ENCODE results near the gene REELD1.

DNA sequence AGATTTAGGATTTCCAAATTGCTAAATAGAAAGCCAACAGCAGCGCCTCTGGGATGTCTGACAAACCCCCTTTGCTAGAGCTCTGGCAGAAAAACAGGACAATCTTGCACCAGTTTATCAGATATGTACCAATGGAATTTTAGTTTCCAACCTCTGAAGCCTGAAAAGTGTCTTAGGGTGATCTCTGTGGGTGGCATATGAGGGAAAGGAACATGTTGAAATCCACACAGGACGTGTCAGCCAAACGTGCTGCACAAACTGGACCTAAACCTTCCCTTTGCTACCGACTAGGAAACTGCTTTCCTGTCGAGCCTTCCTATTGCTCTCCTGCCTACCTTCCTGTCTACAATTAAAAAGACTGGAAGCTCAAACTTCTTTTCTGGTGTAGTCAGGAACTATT is 53.5 kb downstream of the REELD1 start:
- TF ChIP-seq, protein P1, sequence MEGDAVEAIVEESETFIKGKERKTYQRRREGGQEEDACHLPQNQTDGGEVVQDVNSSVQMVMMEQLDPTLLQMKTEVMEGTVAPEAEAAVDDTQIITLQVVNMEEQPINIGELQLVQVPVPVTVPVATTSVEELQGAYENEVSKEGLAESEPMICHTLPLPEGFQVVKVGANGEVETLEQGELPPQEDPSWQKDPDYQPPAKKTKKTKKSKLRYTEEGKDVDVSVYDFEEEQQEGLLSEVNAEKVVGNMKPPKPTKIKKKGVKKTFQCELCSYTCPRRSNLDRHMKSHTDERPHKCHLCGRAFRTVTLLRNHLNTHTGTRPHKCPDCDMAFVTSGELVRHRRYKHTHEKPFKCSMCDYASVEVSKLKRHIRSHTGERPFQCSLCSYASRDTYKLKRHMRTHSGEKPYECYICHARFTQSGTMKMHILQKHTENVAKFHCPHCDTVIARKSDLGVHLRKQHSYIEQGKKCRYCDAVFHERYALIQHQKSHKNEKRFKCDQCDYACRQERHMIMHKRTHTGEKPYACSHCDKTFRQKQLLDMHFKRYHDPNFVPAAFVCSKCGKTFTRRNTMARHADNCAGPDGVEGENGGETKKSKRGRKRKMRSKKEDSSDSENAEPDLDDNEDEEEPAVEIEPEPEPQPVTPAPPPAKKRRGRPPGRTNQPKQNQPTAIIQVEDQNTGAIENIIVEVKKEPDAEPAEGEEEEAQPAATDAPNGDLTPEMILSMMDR (conservative IDR thresholded peaks at IDR 0.05 in 1 of 2, IDR thresholded peaks at IDR 0.05 in 1 of 2; ENCODE audit: low read depth in 1 of 2, low read length in 2 of 2) = no peak
- no peak for TF ChIP-seq EZH2 (IDR thresholded peaks at IDR 0.05; ENCODE audit: low read length, missing control alignments)
